Measurements from ENCODE around the gene TNFRSF8.

The TNFRSF8 gene

GRCh38 chr1:12060500-12060899 lies 2.6 kb upstream of the TNFRSF8 start:
- no peak for DNase-seq (ENCODE audit: low spot score)

GRCh38 chr1:12064073-12064969 lies 1.2 kb downstream of the TNFRSF8 start:
- no peak for DNase-seq (ENCODE audit: low spot score)

GRCh38 chr1:12065872-12066271 lies 2.8 kb downstream of the TNFRSF8 start:
- no peak for DNase-seq (ENCODE audit: low spot score)

- no peak for DNase-seq (ENCODE audit: low spot score)
These were observed 5.1 kb downstream of the TNFRSF8 start for GRCh38 chr1:12067900-12068821.

- DNase-seq (ENCODE audit: low spot score): no peak
These were observed 6.6 kb downstream of the TNFRSF8 start for GRCh38 chr1:12069623-12070244.

GRCh38 chr1:12071892-12072291 lies 8.8 kb downstream of the TNFRSF8 start:
- no peak for DNase-seq (ENCODE audit: low spot score)

- no peak for DNase-seq (ENCODE audit: low spot score)
These were observed 9.6 kb downstream of the TNFRSF8 start for GRCh38 chr1:12072741-12073140.

- no peak for DNase-seq (ENCODE audit: low spot score)
These were observed 10.7 kb downstream of the TNFRSF8 start for GRCh38 chr1:12073796-12074195.

GRCh38 chr1:12075195-12076114 lies 12.4 kb downstream of the TNFRSF8 start:
- no peak for DNase-seq (ENCODE audit: low spot score)

- no peak for DNase-seq (ENCODE audit: low spot score)
These were observed 13.4 kb downstream of the TNFRSF8 start for GRCh38 chr1:12076425-12077005.

- no peak for DNase-seq (ENCODE audit: low spot score)
These were observed 15.5 kb downstream of the TNFRSF8 start for GRCh38 chr1:12078575-12078937.

GRCh38 chr1:12078938-12079861 lies 16.1 kb downstream of the TNFRSF8 start:
- DNase-seq (ENCODE audit: low spot score): peak; percentile 79

- no peak for DNase-seq (ENCODE audit: low spot score)
These were observed 17.1 kb downstream of the TNFRSF8 start for GRCh38 chr1:12080156-12080555.

- DNase-seq (ENCODE audit: low spot score): no peak
These were observed 17.9 kb downstream of the TNFRSF8 start for GRCh38 chr1:12080773-12081556.

GRCh38 chr1:12081648-12082396 lies 18.7 kb downstream of the TNFRSF8 start:
- DNase-seq (ENCODE audit: low spot score): no peak

- no peak for DNase-seq (ENCODE audit: low spot score)
These were observed 19.9 kb downstream of the TNFRSF8 start for GRCh38 chr1:12082988-12083387.

- no peak for DNase-seq (ENCODE audit: low spot score)
These were observed 20.7 kb downstream of the TNFRSF8 start for GRCh38 chr1:12083766-12084165.

- no peak for DNase-seq (ENCODE audit: low spot score)
These were observed 22.6 kb downstream of the TNFRSF8 start for GRCh38 chr1:12085643-12086260.
